PC-3 (cell line): Measurements from ENCODE around the gene SPACA6.

Source experiments
- CTCF ChIP-seq: fragments of 300-600 bp; sonication (generic); conservative IDR thresholded peaks from 2 replicates; pipeline ENCODE4 v1.5.1; 2017; ENCODE audit warnings: antibody characterized with exemption, low read depth, mild to moderate bottlenecking, low read length
- EZH2 ChIP-seq: fragments of 300-600 bp; sonication (generic); IDR thresholded peaks from one replicate; pipeline ENCODE4 v1.6.1; 2017; ENCODE audit warnings: antibody characterized with exemption, mild to moderate bottlenecking, low read length; ENCODE audit not compliant: unreplicated experiment

GRCh38 chr19:51695702-51696315 is 2.7 kb downstream of the SPACA6 start:
- TF ChIP-seq CTCF, result no peak
- no peak for TF ChIP-seq EZH2
